ENCODE results near the gene TBC1D8. TPM values are rescaled to one million over a fixed set of nuclear protein-coding genes. Genes with fewer than 3 reads are reported as not detected.

TBC1D8 gene
- polyA plus RNA-seq, 4 donors, result 12.6 to 113 (median 28.2) TPM

DNA sequence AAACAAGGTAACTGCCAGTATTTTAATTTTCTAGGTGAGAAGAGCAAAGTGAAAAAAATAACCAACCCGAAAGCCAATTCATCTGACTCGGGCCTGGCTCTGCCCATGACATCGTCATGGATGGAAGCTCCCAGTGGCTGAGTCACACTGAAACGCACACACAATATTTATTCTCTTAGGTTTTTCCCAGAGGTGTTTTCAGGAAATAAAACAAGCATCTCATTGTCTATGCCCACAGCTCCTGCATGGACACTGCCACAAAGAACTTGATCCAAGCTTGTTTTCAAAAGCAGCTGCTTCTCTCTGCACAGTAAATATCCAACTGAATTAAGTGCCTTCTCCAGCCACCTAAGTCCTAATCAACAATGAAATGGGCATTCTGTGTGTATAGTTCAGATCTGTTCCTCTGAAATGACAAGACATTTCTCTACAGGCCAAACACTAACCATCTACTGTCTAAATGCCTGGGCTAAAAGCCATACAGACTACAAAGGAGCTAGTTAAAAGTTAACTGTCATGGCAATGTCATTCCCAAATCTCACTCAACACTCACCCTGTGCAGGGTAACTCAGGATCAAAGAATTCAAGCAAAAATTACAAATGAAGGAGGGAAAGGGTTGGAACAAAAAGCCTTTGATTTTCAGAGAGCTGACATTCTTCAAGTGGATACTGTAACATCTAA, 86.2 kb downstream of the TBC1D8 start:
- Histone ChIP-seq H3K4me1 (ENCODE audit: control insufficient read depth in 3 of 3, insufficient read depth in 2 of 3, low read depth in 1 of 3, low read length in 2 of 3) (peaks cover 0 to 4% (median 2%) of the 10 kb centered on the region in 3 donors), H3K9me3 (ENCODE audit: control insufficient read depth in 2 of 2, insufficient read depth in 1 of 2, low read depth in 1 of 2, low read length in 1 of 2) (no peaks in the 10 kb centered on the region), H3K4me3 (ENCODE audit: low read depth in 1 of 3, low read length in 3 of 3) (no peak overlapping the region), H3K27ac (ENCODE audit: low read depth in 1 of 3, low read length in 2 of 3) (no peak overlapping the region), H3K27me3 (ENCODE audit: control insufficient read depth in 3 of 3, insufficient read depth in 3 of 3, low read length in 3 of 3) (no peaks in the 10 kb centered on the region), H3K36me3 (ENCODE audit: control insufficient read depth in 3 of 3, insufficient read depth in 2 of 3, low read depth in 1 of 3, low read length in 3 of 3) (no peaks in the 10 kb centered on the region)
- FAIRE-seq (no peak), DNase-seq (no peak)
- 61 to 64% (median 62%) methylated on average over 4 of the region's 4 CpGs for WGBS, 3 donors

DNA sequence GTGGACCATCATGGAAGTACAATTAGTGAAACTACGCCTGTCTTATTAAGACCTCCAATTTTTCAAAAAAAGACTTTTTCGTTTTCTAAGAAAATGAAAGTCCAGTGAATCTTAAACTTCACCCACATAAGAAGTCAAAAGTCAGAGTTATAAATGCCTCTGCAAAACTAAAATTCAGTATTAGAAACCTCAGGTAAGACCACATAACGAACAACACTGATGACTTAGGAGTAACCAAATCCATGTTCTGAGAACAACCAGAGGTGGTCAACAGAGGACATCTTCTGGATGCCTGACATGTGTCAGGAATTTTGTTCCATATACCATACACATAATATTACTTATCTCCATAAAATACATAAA, 86.7 kb downstream of the TBC1D8 start:
- no peaks in the 10 kb centered on the region for H3K27me3 ChIP-seq (ENCODE audit: control insufficient read depth in 3 of 3, insufficient read depth in 3 of 3, low read length in 3 of 3)
- DNase-seq (no peak), FAIRE-seq (no peak)
- H3K9me3 ChIP-seq (ENCODE audit: control insufficient read depth in 2 of 2, insufficient read depth in 1 of 2, low read depth in 1 of 2, low read length in 1 of 2), result no peaks in the 10 kb centered on the region
- WGBS, 3 donors, result 91 to 95% (median 91%) methylated on average over 3 of the region's 3 CpGs
- H3K4me3 ChIP-seq (ENCODE audit: low read depth in 1 of 3, low read length in 3 of 3), result no peak overlapping the region
- H3K36me3 ChIP-seq (ENCODE audit: control insufficient read depth in 3 of 3, insufficient read depth in 2 of 3, low read depth in 1 of 3, low read length in 3 of 3), result no peaks in the 10 kb centered on the region
- no peak overlapping the region for H3K27ac ChIP-seq (ENCODE audit: low read depth in 1 of 3, low read length in 2 of 3)
- H3K4me1 ChIP-seq (ENCODE audit: control insufficient read depth in 3 of 3, insufficient read depth in 2 of 3, low read depth in 1 of 3, low read length in 2 of 3), result peaks cover 0 to 4% (median 2%) of the 10 kb centered on the region in 3 donors

DNA sequence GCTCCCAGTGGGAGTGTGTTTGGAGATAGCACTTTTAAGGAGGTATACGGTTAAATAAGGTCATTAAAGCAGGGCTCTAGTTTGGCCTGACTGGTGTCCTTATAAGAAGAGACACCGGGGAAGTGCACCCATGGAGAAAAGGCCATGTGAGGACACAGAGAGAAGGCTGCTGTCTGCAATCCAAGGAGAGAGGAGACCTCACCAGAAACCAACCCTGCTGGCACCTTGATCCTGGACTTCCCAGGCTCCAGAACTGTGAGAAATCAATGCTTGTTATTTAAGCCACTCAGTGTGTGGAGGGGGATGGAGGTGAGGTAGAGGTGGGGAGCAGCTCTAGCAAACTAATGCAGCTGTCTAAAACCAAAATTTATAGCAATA, 87.1 kb downstream of the TBC1D8 start:
- Histone ChIP-seq H3K9me3 (ENCODE audit: control insufficient read depth in 2 of 2, insufficient read depth in 1 of 2, low read depth in 1 of 2, low read length in 1 of 2) (no peaks in the 10 kb centered on the region), H3K4me3 (ENCODE audit: low read depth in 1 of 3, low read length in 3 of 3) (no peak overlapping the region), H3K36me3 (ENCODE audit: control insufficient read depth in 3 of 3, insufficient read depth in 2 of 3, low read depth in 1 of 3, low read length in 3 of 3) (no peaks in the 10 kb centered on the region), H3K27me3 (ENCODE audit: control insufficient read depth in 3 of 3, insufficient read depth in 3 of 3, low read length in 3 of 3) (no peaks in the 10 kb centered on the region), H3K27ac (ENCODE audit: low read depth in 1 of 3, low read length in 2 of 3) (peak overlapping the region in 1 of 3 donors; percentile 1), H3K4me1 (ENCODE audit: control insufficient read depth in 3 of 3, insufficient read depth in 2 of 3, low read depth in 1 of 3, low read length in 2 of 3) (peaks cover 0 to 4% (median 2%) of the 10 kb centered on the region in 3 donors)
- WGBS, 3 donors, result 79 to 95% (median 91%) methylated on average over 2 of the region's 2 CpGs
- no peak for FAIRE-seq
- no peak for DNase-seq

DNA sequence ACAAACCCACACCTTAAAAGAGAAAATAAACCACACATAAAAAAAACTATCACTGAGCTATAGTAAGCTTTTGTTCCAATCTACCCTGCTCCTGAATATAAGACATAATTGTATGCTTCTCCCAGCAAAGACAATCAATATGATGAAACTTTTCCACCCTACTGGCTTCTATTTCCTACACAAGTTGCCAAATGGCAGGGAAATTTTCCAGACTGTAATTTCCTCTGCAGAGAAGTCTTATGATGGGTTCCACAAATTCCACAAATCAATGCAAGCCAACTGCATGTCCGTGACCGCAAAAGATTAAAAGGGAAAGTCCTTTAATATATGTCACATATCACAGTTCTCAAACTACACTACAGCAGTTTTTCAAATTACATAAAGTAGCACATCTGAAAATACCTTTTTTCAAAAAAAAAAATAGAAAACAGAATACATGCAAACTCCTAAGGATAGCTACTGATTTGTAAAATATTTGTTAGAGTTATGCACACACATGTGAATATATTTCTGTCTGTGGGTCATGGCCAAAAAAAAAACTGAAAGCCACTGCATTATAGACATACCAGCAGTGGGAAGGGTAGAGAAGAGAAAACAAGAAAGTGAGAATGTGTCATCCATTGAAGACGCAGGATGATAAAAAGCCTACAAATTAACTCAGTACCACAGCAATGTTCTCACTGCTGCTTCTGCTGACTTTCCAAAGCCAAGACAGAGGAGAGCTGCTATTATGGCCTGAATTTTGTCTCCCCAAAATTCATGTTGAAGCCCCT, 87.6 kb downstream of the TBC1D8 start:
- Histone ChIP-seq H3K27ac (ENCODE audit: low read depth in 1 of 3, low read length in 2 of 3) (no peak overlapping the region), H3K36me3 (ENCODE audit: control insufficient read depth in 3 of 3, insufficient read depth in 2 of 3, low read depth in 1 of 3, low read length in 3 of 3) (peaks cover 0 to 3% (median 0%) of the 10 kb centered on the region in 3 donors), H3K27me3 (ENCODE audit: control insufficient read depth in 3 of 3, insufficient read depth in 3 of 3, low read length in 3 of 3) (no peaks in the 10 kb centered on the region), H3K4me3 (ENCODE audit: low read depth in 1 of 3, low read length in 3 of 3) (no peak overlapping the region), H3K9me3 (ENCODE audit: control insufficient read depth in 2 of 2, insufficient read depth in 1 of 2, low read depth in 1 of 2, low read length in 1 of 2) (no peaks in the 10 kb centered on the region), H3K4me1 (ENCODE audit: control insufficient read depth in 3 of 3, insufficient read depth in 2 of 3, low read depth in 1 of 3, low read length in 2 of 3) (peaks cover 0 to 4% (median 2%) of the 10 kb centered on the region in 3 donors)
- FAIRE-seq (no peak), DNase-seq (no peak)
- WGBS, 3 donors, result 70 to 84% (median 80%) methylated on average over 3 of the region's 3 CpGs

DNA sequence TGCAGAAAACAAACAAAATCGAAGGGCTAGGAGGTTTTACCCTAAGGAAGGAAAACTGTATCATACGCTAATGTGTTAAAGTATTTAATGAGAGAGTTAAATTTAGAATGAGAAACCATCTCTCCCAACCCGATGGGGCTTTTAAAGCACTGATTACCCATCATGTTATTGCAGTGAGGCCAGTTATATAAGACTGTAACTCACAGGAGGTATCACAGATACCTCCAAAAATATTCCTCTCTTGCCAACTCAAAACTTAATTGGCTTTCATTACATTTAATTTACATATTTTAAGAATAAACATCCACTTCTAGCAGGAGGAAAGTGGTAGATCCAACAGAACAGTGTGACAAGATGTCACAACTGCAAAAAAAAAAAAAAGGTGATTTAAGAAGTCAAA, 92.8 kb downstream of the TBC1D8 start:
- WGBS, 3 donors, result 89 to 96% (median 94%) methylated on average over 3 of the region's 3 CpGs
- no peak for FAIRE-seq
- Histone ChIP-seq H3K9me3 (ENCODE audit: control insufficient read depth in 2 of 2, insufficient read depth in 1 of 2, low read depth in 1 of 2, low read length in 1 of 2) (no peaks in the 10 kb centered on the region), H3K27me3 (ENCODE audit: control insufficient read depth in 3 of 3, insufficient read depth in 3 of 3, low read length in 3 of 3) (no peaks in the 10 kb centered on the region), H3K36me3 (ENCODE audit: control insufficient read depth in 3 of 3, insufficient read depth in 2 of 3, low read depth in 1 of 3, low read length in 3 of 3) (peaks cover 4 to 18% (median 6%) of the 10 kb centered on the region in 3 donors), H3K4me3 (ENCODE audit: low read depth in 1 of 3, low read length in 3 of 3) (no peak overlapping the region), H3K27ac (ENCODE audit: low read depth in 1 of 3, low read length in 2 of 3) (no peak overlapping the region), H3K4me1 (ENCODE audit: control insufficient read depth in 3 of 3, insufficient read depth in 2 of 3, low read depth in 1 of 3, low read length in 2 of 3) (no peaks in the 10 kb centered on the region)
- DNase-seq, result no peak

DNA sequence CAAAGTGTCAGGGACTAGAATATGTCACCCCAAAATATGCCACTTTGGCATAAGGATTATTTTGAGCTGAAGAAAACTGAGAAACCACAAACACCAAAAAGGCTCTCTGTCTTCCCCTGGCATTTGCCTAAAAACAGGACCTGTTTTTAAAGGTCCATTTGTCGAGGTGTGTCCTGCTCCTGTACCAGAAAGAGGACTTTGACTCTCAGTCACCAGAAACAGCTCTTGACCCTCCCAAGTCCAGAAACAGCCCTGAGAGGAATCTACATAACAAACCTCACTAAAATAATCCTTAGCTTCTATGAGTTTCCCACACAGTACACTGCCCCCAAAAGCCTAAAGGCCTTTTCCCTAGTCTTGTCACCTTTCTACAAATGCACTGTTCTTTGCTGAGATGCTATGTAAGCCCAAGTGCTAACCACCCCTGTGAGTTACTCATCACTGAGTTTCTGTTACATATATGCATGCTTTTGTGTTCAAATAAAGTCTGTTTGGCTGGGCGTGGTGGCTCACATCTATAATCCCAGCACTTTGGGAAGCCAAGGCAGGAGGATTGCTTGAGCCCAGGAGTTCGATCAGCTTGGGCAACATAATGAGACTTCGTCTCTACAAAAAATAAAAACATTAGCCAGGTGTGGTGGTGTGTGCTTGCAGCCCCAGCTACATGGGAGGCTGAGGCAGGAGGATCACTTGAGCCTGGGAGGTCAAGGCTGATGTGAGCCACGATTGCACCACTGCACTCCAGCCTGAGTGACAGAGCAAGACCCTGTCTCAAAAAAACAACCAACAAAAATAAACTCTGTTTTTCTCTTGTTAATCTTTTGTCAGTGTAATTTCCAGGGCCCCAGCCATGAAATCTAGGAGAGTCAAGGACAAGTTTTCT, 93.9 kb downstream of the TBC1D8 start:
- WGBS, 3 donors, result 81 to 88% (median 88%) methylated on average over 5 of the region's 5 CpGs
- H3K36me3 ChIP-seq (ENCODE audit: control insufficient read depth in 3 of 3, insufficient read depth in 2 of 3, low read depth in 1 of 3, low read length in 3 of 3), result peaks cover 6 to 18% (median 7%) of the 10 kb centered on the region in 3 donors
- no peaks in the 10 kb centered on the region for H3K9me3 ChIP-seq (ENCODE audit: control insufficient read depth in 2 of 2, insufficient read depth in 1 of 2, low read depth in 1 of 2, low read length in 1 of 2)
- H3K4me3 ChIP-seq (ENCODE audit: low read depth in 1 of 3, low read length in 3 of 3), result no peak overlapping the region
- no peaks in the 10 kb centered on the region for H3K4me1 ChIP-seq (ENCODE audit: control insufficient read depth in 3 of 3, insufficient read depth in 2 of 3, low read depth in 1 of 3, low read length in 2 of 3)
- FAIRE-seq (no peak), DNase-seq (peak in 1 of 2 donors; percentile 47)
- H3K27ac ChIP-seq (ENCODE audit: low read depth in 1 of 3, low read length in 2 of 3), result no peak overlapping the region
- H3K27me3 ChIP-seq (ENCODE audit: control insufficient read depth in 3 of 3, insufficient read depth in 3 of 3, low read length in 3 of 3), result no peaks in the 10 kb centered on the region

DNA sequence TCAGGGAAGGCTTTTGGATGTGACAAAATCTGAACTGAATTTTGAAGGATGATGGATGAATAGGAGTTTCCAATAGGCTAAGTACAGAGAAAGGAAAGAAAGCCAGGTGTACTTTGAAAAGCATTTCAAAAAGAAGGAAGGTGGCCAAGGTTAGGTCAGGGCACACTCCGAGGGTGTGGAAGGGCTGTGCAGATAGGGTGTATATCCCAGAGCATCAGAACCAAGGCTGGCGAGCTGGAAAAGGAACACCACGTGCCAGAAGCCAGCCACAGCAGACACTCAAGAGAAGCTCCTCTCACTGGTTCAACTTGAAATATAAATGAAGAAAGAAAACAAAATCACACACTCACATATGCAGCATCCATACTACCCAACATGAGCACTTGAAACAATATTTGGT, 98.1 kb downstream of the TBC1D8 start:
- FAIRE-seq, result no peak
- Histone ChIP-seq H3K27ac (ENCODE audit: low read depth in 1 of 3, low read length in 2 of 3) (no peak overlapping the region), H3K9me3 (ENCODE audit: control insufficient read depth in 2 of 2, insufficient read depth in 1 of 2, low read depth in 1 of 2, low read length in 1 of 2) (peaks cover 0 to 2% of the 10 kb centered on the region in 2 donors), H3K27me3 (ENCODE audit: control insufficient read depth in 3 of 3, insufficient read depth in 3 of 3, low read length in 3 of 3) (no peaks in the 10 kb centered on the region), H3K4me3 (ENCODE audit: low read depth in 1 of 3, low read length in 3 of 3) (no peak overlapping the region), H3K36me3 (ENCODE audit: control insufficient read depth in 3 of 3, insufficient read depth in 2 of 3, low read depth in 1 of 3, low read length in 3 of 3) (peaks cover 6 to 26% (median 10%) of the 10 kb centered on the region in 3 donors), H3K4me1 (ENCODE audit: control insufficient read depth in 3 of 3, insufficient read depth in 2 of 3, low read depth in 1 of 3, low read length in 2 of 3) (no peaks in the 10 kb centered on the region)
- 70 to 87% (median 73%) methylated on average over 3 of the region's 3 CpGs for WGBS, 3 donors
- DNase-seq, result no peak

DNA sequence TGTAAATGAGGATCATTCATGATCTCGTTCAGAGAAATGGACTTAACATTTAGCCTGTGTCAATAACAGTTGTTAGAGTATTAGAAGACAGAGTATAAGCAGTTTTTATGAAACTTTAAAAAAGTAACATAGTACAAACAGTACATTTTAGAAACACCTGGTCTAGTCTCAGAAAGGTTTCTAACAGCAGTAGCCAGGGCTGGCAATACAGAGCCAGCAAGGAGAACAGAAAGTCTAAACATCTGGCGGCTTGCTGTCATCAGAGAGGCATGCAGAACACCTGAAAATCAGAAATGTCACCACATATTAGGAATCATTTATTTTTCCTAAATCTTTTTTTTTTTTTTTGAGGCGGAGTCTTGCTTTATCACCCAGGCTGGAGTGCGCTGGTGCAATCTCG, 99.0 kb downstream of the TBC1D8 start:
- no peak for FAIRE-seq
- peaks cover 0 to 2% of the 10 kb centered on the region in 2 donors for H3K9me3 ChIP-seq (ENCODE audit: control insufficient read depth in 2 of 2, insufficient read depth in 1 of 2, low read depth in 1 of 2, low read length in 1 of 2)
- peaks cover 2 to 30% (median 10%) of the 10 kb centered on the region in 3 donors for H3K36me3 ChIP-seq (ENCODE audit: control insufficient read depth in 3 of 3, insufficient read depth in 2 of 3, low read depth in 1 of 3, low read length in 3 of 3)
- 89 to 94% (median 92%) methylated on average over 5 of the region's 5 CpGs for WGBS, 3 donors
- no peak overlapping the region for H3K4me3 ChIP-seq (ENCODE audit: low read depth in 1 of 3, low read length in 3 of 3)
- H3K4me1 ChIP-seq (ENCODE audit: control insufficient read depth in 3 of 3, insufficient read depth in 2 of 3, low read depth in 1 of 3, low read length in 2 of 3), result no peaks in the 10 kb centered on the region
- no peaks in the 10 kb centered on the region for H3K27me3 ChIP-seq (ENCODE audit: control insufficient read depth in 3 of 3, insufficient read depth in 3 of 3, low read length in 3 of 3)
- no peak for DNase-seq
- H3K27ac ChIP-seq (ENCODE audit: low read depth in 1 of 3, low read length in 2 of 3), result no peak overlapping the region
